NOMO-1 (cell line): ENCODE data around the gene WEE2.
"Not testable (repeated sequence)": the region's sequence is repeated elsewhere in the genome, so short reads cannot be mapped to it uniquely, and the experiment has no call there.

Source experiments
- DNase-seq, 2 experiments: peaks; one replicate each; lab custom pipeline; 2025; ENCODE audit not compliant: unreplicated experiment in 2 of 2; lab: John Stamatoyannopoulos, UW

The WEE2 gene

GRCh38 chr7:141689072-141689825 lies 18.9 kb upstream of the WEE2 start:
- DNase-seq = not testable (repeated sequence)

GRCh38 chr7:141691540-141691939 lies 16.6 kb upstream of the WEE2 start:
- DNase-seq = no peak

GRCh38 chr7:141691961-141692360 lies 16.2 kb upstream of the WEE2 start:
- no peak for DNase-seq

GRCh38 chr7:141693082-141693481 lies 15.1 kb upstream of the WEE2 start:
- DNase-seq = no peak

DNA sequence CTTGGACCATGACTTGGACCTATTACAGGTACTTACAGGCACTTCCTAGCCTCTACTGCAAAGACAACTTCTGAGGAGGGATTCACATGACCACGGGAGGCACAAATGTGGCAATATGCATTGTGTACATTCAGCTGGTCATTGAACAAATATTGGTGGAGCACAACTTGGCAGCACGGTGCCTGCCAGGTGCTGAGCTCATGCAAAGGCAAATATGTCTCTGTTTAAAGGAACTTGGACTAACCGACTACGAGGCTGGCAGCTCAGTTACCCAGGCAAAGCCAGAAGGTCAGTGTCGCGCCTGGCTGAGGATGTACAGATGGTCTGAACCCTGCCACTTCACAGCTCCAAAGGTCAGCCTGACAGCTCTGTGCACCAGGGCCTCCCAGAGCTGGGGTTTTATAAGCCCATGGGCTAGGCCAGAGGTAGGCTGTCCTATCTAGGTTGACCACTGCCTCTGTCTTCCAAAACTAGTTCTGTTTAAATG lies 12.3 kb upstream of the WEE2 start:
- no peak for DNase-seq

GRCh38 chr7:141696348-141696747 lies 11.8 kb upstream of the WEE2 start:
- DNase-seq = no peak

GRCh38 chr7:141697211-141697871 lies 10.8 kb upstream of the WEE2 start:
- no peak for DNase-seq

DNA sequence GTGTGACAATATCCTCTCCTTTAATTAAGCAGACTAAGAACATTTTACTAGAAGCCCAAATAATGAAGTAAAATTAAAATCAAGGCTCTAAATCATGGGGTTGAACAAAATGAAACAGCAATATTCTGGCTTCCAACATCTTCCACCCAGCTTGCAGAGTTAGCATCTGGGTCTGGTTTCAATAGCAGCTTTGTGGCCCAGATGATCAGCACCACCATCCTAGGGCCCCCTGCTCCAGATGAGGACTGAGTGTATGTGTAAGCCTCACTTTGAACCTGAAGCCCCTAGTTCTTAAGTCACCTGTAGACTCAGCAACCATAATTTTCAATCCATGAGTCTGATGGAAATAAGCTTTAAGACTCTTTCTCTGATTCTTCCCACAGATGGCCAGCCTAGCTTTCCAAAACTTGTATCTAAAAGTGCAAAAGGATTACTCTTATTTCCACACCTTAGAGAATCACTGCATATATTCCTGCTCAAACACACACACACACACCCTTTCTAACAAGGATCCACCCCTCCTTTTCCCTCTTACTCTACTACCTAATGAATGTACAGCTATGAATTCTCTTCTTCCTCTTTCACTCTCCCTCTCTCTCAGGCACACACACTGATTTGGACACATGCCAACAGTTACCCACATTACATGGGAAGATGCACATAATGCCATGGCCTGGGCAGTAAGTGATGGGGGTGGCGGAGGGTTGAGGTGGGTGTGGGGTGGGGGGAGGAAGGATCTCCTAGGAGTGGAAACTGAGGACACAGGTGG lies 9.7 kb upstream of the WEE2 start:
- no peak for DNase-seq

GRCh38 chr7:141699860-141700259 lies 8.3 kb upstream of the WEE2 start:
- DNase-seq = no peak

GRCh38 chr7:141700296-141700847 lies 7.8 kb upstream of the WEE2 start:
- no peak for DNase-seq

DNA sequence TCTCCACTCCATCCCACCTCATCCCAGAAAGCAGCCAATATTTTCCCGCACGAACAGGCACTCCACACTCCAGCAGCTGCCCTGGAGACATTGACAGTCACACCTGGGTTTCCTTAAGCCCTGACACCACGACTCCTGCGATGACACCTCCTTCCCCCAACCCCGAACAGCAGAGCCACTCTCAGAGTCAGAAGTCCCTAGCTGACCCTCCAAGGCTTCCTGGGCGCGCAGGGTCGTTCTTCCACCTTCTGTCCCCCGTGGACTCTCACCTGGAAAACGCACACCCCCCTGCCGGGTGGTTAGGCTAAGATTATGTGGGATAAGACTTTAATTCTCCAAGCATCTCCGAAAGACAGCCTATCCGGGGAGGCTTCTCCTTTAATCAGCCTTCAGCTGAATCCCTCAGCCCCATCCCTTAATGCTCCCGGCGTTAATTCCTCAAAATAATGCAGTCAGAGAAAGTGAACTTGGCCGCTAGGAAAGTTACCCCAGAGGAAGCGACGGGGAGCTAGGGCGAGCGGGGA lies 7.2 kb upstream of the WEE2 start:
- DNase-seq = no peak

- no peak for DNase-seq
Observed at GRCh38 chr7:141701489-141702046, 6.6 kb upstream of the WEE2 start.

- no peak for DNase-seq
Observed at GRCh38 chr7:141702047-141702567, 6.0 kb upstream of the WEE2 start, which contains the start of gene DENND11. Gene DENND11 (minus strand): TSS chr7:141702166. CDS start chr7:141702153, 13 bp downstream.

GRCh38 chr7:141702892-141703291 lies 5.3 kb upstream of the WEE2 start:
- DNase-seq = no peak

DNA sequence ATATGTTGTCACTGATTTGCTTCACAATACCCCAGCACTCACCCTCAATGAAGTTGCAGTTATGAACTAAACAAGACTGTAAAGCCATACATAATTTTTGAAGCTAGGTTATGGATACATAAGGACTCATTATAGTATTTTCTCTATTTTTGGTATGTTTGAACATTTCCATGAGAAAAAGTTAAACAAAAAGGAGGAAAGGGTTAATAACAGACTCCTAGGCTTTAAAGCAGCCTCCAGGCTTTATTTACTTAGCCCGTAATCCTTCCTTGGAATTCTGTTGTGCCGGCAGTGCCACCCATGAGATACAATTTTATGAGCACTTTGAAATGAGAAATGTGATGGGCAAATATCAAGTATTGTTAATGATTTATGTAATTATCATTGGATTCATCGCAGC lies 4.0 kb upstream of the WEE2 start:
- no peak for DNase-seq

DNA sequence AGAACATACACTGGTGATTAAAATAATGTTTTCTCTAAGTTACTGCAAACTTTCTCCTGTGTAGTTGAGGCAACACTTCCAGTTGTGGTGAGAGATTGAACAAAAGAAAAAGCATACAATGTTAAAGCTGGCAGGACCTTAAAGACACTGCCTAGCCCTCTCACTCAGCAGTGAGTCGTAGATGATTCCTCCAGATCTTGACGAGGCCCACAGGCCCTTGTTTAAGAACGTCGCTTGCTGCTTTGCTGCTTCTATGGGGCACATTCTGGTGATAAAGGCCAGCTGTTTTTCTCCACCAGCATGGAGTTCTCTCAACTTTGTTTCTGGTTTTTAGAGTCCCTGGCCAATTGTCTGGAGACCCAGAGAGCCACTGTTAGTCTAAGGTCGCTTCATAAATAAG lies 3.4 kb upstream of the WEE2 start:
- DNase-seq = no peak

GRCh38 chr7:141706239-141707064 lies 1.7 kb upstream of the WEE2 start:
- no peak for DNase-seq

DNA sequence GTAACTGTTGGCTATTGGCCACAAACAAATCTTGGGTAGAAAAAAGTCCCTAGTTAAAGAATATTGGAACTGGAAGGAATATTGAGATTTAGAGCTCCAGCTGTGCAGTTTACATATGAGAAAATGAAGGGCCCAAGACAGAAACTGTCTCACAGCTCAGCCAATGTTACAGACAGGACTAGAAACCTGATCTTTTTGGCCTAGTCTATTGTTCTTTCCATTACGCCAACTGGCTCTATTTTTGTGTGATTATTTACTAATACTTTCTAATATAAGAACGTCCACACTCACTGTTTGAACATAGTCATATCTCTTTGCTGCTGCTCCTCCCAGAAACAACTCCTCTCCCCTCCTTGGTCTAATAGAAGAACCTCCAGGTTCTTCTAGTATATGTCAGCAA lies 1.2 kb downstream of the WEE2 start:
- DNase-seq = no peak

- DNase-seq = no peak
Observed at GRCh38 chr7:141709749-141710148, 1.6 kb downstream of the WEE2 start.
